Left cardiac atrium (tissue), 4 donors: Measurements from ENCODE around the gene ANGPTL8. TPM values are rescaled to one million over a fixed set of nuclear protein-coding genes. Genes with fewer than 3 reads are reported as not detected.
A peak's percentile ranks its signal among the peaks of the same experiment; 100 is the strongest.

Experiments used
- ATAC-seq, 2 donors: fragments of 200-7000 bp; cut with Tn5 transposase; one replicate each; pipeline ENCODE4 v1.9.1; 2020; ENCODE audit warnings: mild to moderate bottlenecking in 2 of 2, moderate library complexity in 2 of 2
- DNase-seq: peaks from one replicate; pipeline ENCODE4 v3.0.0-alpha.2; 2020
- intact Hi-C, 2 donors: fragments of 100-400 bp; cut with DNase I; formaldehyde crosslinking; loops; one replicate each; pipeline versions ENCODE4 v1.14.1 to v1.15.1; 2022 to 2023
- total RNA-seq, 2 donors: library from RNA; stranded (reverse); fragmentation: NEBNext Ultra II Directional; extraction: Animal tissue kit (Norgen Biotek cat#: 25700); gene quantifications; one replicate each; pipeline ENCODE4 v1.2.1, GENCODE V29; 2021
- donor health status: DM: no; HTN: yes; CAD: no.
- donor health status: DM: no; HTN: yes; CAD: no; lungs with severe emphysema.
- donor health status: DM: yes; HTN: yes; CAD: no.
- donor health status: Dilated cardiomyopathy.

ANGPTL8 gene
- total RNA-seq, 2 donors from 2014 or later: 4.0 to 20.3 TPM

DNA sequence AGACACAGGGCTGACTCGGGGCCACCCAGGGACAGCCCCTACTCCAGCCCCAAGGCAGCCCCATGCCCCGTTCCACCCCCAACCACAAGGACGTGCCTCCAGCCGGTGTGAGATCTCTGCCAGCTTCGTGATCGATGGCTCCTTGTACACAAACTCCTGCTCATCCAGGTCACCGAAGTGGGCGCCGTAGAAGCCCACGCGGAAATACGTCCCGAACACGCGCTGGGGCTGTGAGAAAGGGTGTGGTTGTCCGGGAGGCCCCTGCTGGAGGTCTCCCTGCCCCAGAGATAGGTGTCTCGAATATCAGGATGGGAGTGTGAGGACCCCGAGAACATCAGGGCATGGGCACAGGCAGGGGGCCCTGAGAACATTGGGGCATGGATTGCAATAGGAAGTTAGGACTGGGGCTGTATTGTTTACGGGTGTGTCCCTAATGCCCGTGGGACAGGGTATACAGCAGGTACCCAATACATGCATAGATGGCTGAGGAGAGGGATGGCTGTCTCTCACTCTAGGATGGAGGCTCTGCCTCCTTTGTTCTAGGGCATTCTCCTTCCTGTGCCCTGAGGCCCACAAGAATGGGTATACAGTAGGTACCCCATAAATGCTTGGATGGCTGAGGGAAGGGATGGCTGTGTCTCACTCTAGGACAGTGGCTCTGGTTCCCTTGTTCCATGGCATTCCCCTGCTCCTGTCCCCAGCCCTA, 36.8 kb upstream of the ANGPTL8 start:
- DNase-seq (peak; percentile 26), ATAC-seq (peak in 1 of 2 donors; percentile 1)
- intact Hi-C loops: loop anchor here (5.0 to 10.0 kb wide), 2 partner anchors 65 to 168 kb away; no protein-coding TSS in a partner anchor

DNA sequence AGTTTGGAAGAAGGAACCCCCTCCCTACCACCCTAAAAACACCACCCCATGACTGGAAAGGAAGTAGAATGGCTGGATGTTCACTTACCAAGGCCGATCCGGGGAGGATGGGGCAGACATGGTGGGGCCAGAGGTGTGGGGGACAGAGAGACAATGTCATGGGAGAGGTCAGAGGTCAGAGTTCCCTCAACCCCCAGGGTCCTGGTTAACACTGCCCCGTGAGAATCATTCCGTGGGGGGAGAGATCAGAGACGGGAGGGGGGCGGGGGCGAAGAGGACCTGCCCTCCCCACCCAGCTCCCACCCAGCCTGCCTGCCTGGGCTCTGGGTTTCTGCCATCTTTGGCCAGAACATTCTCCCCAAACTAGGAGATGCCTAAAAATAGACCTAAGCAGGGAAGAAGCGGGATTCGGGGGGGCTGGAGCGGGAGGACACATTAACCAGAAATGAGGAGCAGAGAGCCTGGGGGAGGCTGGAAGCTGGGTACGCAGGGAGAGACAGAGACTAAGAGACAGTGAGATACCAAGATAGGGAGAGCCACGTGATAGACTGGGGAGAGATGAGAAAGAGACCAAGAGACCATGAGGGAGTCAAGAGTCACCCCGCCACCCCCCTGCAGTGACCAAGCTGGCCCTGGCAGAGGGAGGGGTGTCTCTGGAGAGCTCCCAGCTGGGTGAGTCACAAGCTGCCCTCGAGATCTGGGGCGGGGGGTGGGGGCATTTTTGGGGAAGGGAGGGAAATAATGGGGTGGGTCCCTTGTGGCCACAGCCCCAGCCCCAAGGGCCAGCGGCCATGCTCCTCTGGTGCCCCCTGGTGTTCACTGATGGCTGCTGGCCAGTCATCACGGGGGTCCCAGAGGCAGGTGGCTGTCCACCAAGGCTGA, 36.0 kb upstream of the ANGPTL8 start:
- ATAC-seq (peak; percentile 81 to 83), DNase-seq (peak; percentile 87)
- intact Hi-C loops: loop anchor here (2.0 to 10.0 kb wide), 3 partner anchors 66 to 169 kb away; no protein-coding TSS in a partner anchor

DNA sequence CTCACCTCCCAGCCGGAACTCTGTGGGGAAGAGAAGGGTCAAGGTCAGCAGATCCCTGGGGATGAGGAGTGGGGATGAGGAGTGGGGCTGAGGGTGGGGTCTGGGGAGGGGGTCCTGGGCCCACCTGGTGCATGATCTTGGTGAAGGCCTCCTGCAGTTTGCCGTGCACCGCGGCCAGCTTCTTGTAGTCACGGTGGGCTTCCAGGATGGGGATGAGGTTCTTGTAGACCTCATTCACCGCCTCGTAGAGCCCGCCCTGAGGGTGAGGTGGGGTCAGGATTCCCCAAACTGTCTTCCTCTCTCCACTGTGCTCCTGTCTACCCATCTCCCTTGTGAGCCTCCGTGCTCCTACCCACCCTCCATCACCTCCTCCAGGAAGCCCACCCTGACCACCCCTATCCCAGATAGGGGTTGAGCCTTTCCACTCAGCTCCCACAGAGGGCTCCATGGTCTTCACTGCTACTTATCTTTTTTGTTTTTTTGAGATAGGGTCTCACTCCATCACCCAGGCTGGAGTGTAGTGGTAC, 35.3 kb upstream of the ANGPTL8 start:
- intact Hi-C loops: loop anchor here (2.0 to 10.0 kb wide), 3 partner anchors 67 to 169 kb away; no protein-coding TSS in a partner anchor
- no peak for DNase-seq
- peak in 1 of 2 donors; percentile 3 for ATAC-seq

DNA sequence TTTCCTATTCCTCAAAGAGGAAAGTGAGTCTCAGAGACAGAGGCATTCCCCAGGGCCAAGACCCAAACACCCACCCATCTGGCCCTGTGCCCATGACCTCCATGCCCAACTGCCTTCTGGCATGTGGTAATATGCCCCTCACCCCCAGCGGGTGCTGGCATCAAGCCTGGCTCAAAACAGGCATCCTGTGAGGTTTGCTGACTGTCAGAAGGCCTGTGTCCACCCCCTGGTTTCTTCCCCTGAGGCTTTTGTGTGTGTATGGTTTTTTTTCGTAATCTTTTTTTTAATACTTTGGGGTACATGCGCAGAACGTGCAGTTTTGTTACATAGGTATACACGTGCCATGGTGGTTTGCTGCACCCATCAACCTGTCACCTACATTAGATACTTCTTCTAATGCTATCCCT, 34.5 kb upstream of the ANGPTL8 start:
- intact Hi-C loops: loop anchor here (2.0 to 10.0 kb wide), 3 partner anchors 68 to 170 kb away; no protein-coding TSS in a partner anchor
- ATAC-seq: peak in 1 of 2 donors; percentile 17
- peak; percentile 63 for DNase-seq

DNA sequence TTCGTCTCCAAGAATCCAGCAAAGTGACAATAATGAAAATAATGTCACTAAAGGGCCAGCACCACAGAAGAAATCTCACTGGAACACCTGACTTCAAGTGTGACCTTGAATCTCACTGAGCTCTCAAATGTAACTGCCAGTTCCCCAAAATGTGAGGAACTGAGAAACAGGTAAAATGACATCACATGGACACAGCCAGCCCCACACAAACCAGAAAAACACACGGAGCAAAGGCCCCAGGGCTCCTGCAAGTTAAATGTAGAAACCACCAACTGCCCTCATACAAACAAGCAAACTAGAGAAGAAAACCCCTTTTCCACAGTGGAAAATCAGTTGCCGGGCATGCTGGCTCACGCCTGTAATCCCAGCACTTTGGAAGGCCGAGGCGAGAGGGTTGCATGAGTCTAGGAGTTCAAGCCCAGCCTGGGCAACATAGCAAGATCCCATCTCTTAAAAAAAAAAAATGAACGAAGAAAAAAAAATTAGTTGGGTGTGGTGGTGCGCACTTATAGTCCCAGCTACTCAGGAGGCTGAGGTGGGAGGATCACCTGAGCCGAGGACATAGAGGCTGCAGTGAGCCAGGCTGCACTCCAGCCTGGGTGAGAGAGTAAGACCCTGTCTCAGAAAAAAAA, 33.4 kb upstream of the ANGPTL8 start:
- intact Hi-C loops: loop anchor here in 1 of 2 donors (2.0 to 10.0 kb wide), 2 partner anchors 69 to 171 kb away; no protein-coding TSS in a partner anchor
- DNase-seq (no peak), ATAC-seq (no peak)

DNA sequence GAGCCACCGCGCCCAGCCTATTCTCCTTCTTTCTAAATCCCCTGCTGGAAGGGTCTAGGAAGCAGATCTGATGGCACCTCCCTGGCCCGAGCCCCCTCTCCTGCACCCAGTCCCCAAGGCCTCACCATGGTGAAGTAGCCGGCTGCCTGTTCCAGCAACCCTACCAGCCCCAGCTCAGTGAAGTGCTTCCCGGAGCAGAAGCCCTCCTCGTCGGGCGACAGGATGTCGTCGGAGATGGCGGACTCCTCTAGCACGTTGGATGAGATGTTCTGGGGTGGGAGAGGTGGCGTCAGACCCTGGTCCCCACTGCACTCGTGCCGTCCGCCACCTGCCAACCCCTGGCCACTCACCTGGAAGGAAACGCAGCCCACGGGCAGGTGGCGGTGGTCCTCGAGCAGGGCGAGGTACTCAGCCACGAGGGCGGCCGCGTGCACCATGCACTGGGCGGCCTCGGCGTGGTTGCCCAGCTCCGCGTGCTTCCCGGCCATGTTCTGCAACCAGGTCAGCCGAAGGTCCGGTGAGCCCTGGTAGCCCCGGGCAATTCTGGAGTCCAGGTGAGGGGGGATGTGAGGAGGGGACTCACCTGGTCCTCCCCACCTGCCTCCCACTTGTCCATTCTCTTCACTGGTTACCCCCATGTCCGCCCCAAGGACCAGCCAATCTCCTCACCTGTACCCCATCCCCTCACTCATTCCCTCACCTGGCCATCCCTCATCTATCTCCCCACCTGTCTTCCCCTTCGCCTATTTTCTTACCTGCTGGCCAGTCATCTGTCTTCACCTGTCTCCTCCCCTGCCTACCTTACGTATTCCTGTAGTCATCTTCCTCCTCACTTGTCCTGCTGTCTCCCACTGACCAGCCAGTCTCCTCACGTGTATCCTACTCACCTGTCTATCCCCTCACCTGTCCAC, 30.6 kb upstream of the ANGPTL8 start:
- ATAC-seq: no peak
- intact Hi-C loops: loop anchor here in 1 of 2 donors (10.0 kb wide), 1 partner anchor 174 kb away; no protein-coding TSS in a partner anchor
- peak; percentile 22 for DNase-seq

DNA sequence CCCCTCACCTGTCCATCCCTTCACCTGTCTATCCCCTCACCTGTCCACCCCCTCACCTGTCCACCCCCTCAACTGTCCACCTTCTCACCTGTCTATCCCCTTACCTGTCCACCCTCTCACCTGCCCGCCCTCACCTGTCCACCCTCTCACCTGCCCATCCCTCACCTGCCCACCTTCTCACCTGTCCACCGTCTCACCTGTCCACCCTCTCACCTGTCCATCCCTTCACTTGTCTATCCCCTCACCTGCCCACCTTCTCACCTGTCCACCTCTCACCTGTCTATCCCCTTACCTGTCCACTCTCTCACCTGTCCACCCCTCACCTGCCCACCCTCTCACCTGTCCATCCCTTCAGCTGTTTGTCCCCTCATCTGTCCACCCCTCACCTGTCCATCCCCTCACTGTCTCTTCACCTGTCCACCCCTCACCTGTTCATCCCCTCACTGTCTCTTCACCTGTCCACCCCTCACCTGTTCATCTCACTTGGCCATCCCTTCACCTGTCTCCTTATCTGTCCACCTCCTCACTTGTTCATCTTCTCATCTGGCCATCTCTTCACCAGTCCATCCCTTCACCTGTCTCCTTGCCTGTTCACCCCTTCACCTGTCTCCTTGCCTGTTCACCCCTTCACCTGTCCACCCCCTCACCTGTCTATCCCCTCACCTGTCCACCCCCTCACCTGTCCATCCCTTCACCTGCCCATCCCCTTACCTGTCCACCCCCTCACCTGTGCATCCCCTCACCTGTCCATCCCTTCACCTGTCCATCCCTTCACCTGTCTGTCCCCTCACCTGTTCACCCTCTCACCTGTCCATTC, 29.4 kb upstream of the ANGPTL8 start:
- ATAC-seq (no peak), DNase-seq (no peak)
- intact Hi-C loops: loop anchor here (10.0 kb wide), 2 partner anchors 175 to 185 kb away; no protein-coding TSS in a partner anchor

DNA sequence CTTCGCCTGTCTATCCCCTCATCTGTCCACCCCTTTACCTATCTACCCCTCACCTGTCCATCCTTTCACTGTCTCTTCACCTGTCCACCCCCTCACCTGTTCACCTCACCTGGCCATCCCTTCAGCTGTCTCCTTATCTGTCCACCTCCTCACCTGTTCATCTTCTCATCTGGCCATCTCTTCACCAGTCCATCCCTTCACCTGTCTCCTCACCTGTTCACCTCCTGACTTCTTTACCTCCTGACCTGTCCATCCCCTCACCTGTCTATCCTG, 28.8 kb upstream of the ANGPTL8 start:
- DNase-seq (no peak), ATAC-seq (no peak)
- intact Hi-C loops: loop anchor here in 1 of 2 donors (10.0 kb wide), 1 partner anchor 186 kb away; no protein-coding TSS in a partner anchor

DNA sequence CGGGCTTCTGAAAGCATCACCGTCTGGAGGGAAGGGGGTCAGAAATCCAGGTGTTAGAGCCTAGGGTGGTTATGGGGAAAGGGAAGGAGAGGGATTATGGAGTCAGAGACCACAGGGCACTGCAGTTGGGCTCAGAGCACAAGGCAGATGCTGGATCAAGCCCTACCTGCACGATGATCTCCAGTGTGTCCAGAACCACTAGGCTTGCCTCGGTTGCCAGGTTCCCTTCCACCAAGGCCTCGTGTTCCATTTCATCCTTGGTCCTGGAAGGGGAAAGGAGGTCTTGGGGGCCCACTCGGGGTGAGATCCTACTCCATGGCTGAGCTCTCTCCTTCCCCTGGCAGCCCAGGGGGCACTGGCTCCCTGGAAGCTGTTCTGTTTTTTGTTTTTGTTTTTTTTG, 25.0 kb upstream of the ANGPTL8 start:
- intact Hi-C loops: loop anchor here in 1 of 2 donors (10.0 kb wide), 1 partner anchor 190 kb away; no protein-coding TSS in a partner anchor
- ATAC-seq (no peak), DNase-seq (no peak)

DNA sequence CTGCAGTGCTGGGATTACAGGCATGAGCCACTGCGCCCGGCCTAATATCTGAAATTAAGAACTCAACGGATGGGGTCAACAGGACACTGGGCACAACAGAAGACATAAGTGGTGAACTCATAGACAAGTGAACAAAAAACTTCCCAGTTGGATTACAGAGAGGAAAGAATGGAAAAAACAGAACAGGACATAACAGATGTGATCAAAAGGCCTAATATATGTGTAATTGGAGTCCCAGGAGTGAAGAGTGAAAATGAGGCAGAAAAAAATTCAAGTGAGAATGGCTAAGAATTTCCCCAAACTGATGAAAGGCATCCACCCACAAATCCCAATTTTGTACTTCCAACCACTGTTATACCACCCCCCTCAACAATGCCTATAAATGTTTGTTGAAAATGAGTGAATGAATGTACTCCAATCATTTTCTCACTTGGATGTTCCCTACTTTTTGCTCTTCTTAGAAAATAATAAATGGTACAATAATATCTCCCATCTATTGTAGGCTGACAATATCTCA, 18.3 kb upstream of the ANGPTL8 start:
- intact Hi-C loops: no loop called here
- DNase-seq (no peak), ATAC-seq (no peak)

DNA sequence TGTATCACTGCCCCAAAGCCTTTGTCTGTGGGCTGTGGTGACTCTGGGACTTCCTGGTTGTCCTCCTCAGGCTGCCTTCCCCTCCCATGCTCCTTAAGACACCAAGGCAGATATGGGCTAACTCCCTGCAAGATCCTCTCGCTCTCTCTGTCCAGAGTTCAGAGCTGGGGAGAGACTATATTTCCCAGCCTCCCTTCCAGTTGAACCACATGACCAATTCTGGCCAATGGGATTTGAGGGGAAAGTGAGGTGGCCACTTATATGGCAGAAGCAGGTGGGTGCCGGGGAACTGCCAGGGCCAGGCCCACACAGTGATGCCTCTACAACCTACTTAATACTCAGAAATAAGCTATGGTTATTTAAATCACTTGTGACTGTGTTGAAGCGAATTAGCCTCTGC, 16.2 kb upstream of the ANGPTL8 start:
- ATAC-seq: peak in 1 of 2 donors; percentile 44
- intact Hi-C loops: no loop called here
- no peak for DNase-seq

DNA sequence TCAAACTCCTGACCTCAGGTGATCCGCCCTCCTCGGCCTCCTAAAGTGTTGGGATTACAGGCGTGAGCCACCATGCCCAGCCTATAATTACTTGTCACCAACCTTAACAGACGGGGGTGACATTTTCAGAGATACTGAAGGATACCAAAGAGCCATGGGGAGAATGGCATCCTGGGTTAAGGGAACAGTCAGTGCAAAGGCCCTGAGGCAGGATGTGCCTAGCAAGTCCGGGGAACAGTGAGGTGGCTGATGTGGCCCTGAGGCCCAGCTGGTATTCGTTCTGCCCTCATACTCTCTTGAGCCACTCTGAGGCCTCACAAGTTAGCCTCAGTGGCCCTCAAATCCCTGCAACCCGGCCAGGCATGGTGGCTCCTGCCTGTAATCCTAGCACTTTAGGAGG, 15.0 kb upstream of the ANGPTL8 start:
- ATAC-seq: no peak
- intact Hi-C loops: no loop called here
- no peak for DNase-seq

DNA sequence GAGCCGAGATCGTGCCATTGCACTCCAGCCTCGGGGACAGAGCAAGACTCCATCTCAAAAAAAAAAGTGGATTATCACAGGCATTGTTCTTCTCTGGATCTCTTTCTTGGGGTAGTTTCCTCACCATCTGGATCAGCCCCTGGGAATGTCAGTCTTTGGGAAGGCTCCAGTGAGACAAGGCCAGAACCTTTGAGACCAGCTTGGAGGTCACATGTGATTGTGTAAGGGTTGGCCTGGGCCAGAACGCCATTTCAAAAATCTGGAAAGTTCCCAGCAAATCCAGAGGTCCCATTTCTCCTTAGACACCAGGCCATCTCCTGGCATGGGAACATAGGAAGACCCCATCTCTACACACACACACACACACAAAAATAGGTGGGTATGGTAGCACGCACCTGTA, 14.2 kb upstream of the ANGPTL8 start:
- ATAC-seq: peak in 1 of 2 donors; percentile 88
- DNase-seq: no peak
- intact Hi-C loops: no loop called here

DNA sequence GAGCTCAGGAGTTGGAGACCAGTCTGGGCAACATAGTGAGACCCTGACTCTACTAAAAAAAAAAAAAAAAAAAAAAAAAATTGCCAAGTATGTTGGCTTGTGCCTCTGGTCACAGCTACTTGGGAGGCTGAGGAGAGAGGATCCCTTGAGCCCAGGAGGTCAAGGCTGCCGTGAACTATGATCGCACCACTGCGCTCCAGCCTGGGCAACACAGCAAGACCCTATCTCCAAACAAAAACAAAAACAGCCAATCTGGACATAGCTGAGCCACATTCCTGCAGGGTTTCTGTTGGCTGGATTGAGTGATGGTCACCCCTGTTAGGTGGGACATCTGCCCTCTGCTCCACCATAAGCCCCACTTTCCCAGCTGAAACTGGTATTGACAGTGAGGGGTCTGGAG, 13.6 kb upstream of the ANGPTL8 start:
- DNase-seq: no peak
- intact Hi-C loops: no loop called here
- ATAC-seq: no peak

DNA sequence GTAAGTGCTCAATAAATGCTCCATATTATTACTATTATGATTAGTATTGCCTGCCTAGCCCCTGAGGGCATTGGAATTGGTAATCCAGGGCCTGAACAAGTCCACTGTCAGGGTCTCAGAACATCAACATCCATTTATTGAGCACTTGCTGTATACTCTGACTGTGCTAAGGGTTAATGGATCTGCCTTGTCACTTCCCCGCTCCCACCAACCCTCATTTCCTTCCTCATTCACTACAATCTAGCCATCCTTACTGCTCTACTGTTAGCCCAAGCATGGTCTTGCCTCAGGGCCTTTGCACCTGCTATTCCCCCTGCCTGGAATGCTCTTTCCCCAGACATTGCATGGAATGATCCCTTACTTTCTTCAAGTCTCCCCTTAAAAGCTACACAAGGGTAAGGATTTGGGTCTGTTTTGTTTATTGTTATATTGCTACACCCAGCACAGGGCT, 12.7 kb upstream of the ANGPTL8 start:
- ATAC-seq: no peak

DNA sequence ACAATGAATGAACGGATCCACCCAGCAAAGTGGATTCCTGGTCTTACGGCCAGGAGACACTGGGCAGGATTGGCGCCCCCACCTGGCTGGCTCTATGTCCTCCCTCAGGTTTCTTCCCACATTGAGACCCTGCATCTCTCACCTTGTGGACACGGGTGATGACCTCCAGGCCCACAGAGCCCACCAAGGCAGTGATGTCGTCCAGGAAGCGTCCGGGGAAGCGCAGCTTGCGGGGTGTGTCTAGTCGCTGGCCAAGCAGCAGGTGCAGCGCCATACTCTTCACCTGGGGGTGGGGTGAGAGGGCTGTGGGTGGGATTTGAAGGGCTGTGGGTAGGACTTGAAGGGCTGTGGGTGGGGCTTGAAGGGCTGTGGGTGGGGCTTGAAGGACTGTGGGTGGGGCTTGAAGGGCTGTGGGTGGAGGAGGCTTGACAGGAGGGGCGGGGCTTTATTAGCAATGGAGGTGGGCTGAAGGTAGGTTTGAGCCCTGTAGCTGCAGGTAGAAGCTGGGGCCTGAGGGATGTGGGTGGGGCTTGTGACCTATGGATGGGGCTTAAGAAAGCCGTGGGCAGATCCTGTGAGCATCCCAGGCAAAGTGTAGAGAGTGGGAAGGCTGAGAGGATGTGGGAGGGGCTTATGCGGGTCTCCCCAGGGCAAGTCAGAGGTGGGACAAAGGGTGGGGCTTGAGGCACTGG, 12.1 kb upstream of the ANGPTL8 start:
- ATAC-seq (peak in 1 of 2 donors; percentile 10), DNase-seq (no peak)
- intact Hi-C loops: no loop called here

More for the DNA sequence above, 12.7 kb upstream of the ANGPTL8 start:
- DNase-seq: no peak
- intact Hi-C loops: no loop called here
